GM12878 (cell line): ENCODE measurements around the gene PUSL1. TPM values are rescaled to one million over a fixed set of nuclear protein-coding genes. Genes with fewer than 3 reads are reported as not detected.

Source experiments
- CBX5 ChIP-seq: sonication (generic); IDR thresholded peaks from 2 replicates; pipeline ENCODE4 v1.6.1; 2016; ENCODE audit warnings: low read depth, moderate library complexity, mild to moderate bottlenecking, inconsistent platforms
- CEBPB ChIP-seq, 2 experiments: fragments of 150-350 bp in 1 of 2; IDR thresholded peaks; 2 replicates each; pipeline ENCODE4 v1.6.1; 2012 to 2014; ENCODE audit warnings: low read depth in 2 of 2, low read length in 2 of 2, borderline replicate concordance in 1 of 2, inconsistent platforms in 1 of 2
- CHD2 ChIP-seq: IDR thresholded peaks from 2 replicates; pipeline ENCODE4 v1.6.1; 2011; ENCODE audit warnings: low read depth, low read length, improper control_type of control experiment, borderline replicate concordance
- EGR1 ChIP-seq, 2 experiments: IDR thresholded peaks; 1 replicate in 1 of 2; 2 replicates in 1 of 2; pipeline ENCODE4 v1.6.1; 2011 to 2012; ENCODE audit warnings: low read depth in 2 of 2, low read length in 2 of 2, borderline replicate concordance in 1 of 2, mild to moderate bottlenecking in 1 of 2, moderate library complexity in 1 of 2
- ESRRA ChIP-seq: IDR thresholded peaks from 2 replicates; pipeline ENCODE4 v1.6.1; 2012; ENCODE audit warnings: mild to moderate bottlenecking, low read length, improper control_type of control experiment
- GABPA ChIP-seq: IDR thresholded peaks from 2 replicates; pipeline ENCODE4 v1.6.1; 2014; ENCODE audit warnings: antibody characterized with exemption, low read depth, mild to moderate bottlenecking, inconsistent platforms
- IKZF2 ChIP-seq, 2 experiments: fragments of 450-650 bp; IDR thresholded peaks; 2 replicates each; pipeline ENCODE4 v1.6.1; 2017; ENCODE audit warnings: mild to moderate bottlenecking in 2 of 2, moderate library complexity in 2 of 2
- KLF5 ChIP-seq: fragments of 450-650 bp; IDR thresholded peaks from 2 replicates; pipeline ENCODE4 v1.6.1; 2014; ENCODE audit warnings: mild to moderate bottlenecking; ENCODE audit not compliant: partially characterized antibody
- MYB ChIP-seq: fragments of 150-350 bp; IDR thresholded peaks from 2 replicates; pipeline ENCODE4 v1.6.1; 2014; ENCODE audit warnings: mild to moderate bottlenecking, low read depth, low read length, borderline replicate concordance
- NFYA ChIP-seq: IDR thresholded peaks from 2 replicates; pipeline ENCODE4 v1.6.1; 2011; ENCODE audit warnings: low read depth, mild to moderate bottlenecking, low read length, improper control_type of control experiment, borderline replicate concordance
- NKRF ChIP-seq: fragments of 450-650 bp; conservative IDR thresholded peaks from 2 replicates; pipeline ENCODE4 v1.6.1; 2017; ENCODE audit warnings: mild to moderate bottlenecking, moderate library complexity
- NR2C2 ChIP-seq: IDR thresholded peaks from 2 replicates; pipeline ENCODE4 v1.6.1; 2011; ENCODE audit warnings: borderline replicate concordance, low read depth; ENCODE audit not compliant: control insufficient read depth, insufficient read length
- NR2F1 ChIP-seq: fragments of 450-650 bp; conservative IDR thresholded peaks from 2 replicates; pipeline ENCODE4 v1.6.1; 2017; ENCODE audit warnings: mild to moderate bottlenecking
- NRF1 ChIP-seq: conservative IDR thresholded peaks from 2 replicates; pipeline ENCODE4 v1.6.1; 2011; ENCODE audit warnings: mild to moderate bottlenecking, low read depth, low read length, improper control_type of control experiment
- PBX3 ChIP-seq: IDR thresholded peaks from 2 replicates; pipeline ENCODE4 v1.6.1; 2011; ENCODE audit warnings: mild to moderate bottlenecking, low read depth, low read length, moderate library complexity; ENCODE audit not compliant: insufficient replicate concordance
- POU2F2 ChIP-seq: IDR thresholded peaks from 3 replicates; pipeline ENCODE4 v1.6.1; 2011; ENCODE audit warnings: low read depth, mild to moderate bottlenecking, low read length, borderline replicate concordance
- RCOR1 ChIP-seq: conservative IDR thresholded peaks from 2 replicates; pipeline ENCODE4 v1.6.1; 2012; ENCODE audit warnings: low read depth, low read length, improper control_type of control experiment
- RELA ChIP-seq: fragments of 450-650 bp; IDR thresholded peaks from 2 replicates; pipeline ENCODE4 v1.8.0; 2014; ENCODE audit warnings: borderline replicate concordance; ENCODE audit not compliant: partially characterized antibody
- SMAD1 ChIP-seq: fragments of 450-650 bp; IDR thresholded peaks from 2 replicates; pipeline ENCODE4 v1.6.1; 2018; ENCODE audit warnings: mild to moderate bottlenecking, low read depth; ENCODE audit not compliant: partially characterized antibody
- SMAD5 ChIP-seq: IDR thresholded peaks from 2 replicates; pipeline ENCODE4 v1.6.1; 2016; ENCODE audit warnings: antibody characterized with exemption, low read depth
- SMC3 ChIP-seq: IDR thresholded peaks from 2 replicates; pipeline ENCODE4 v1.6.1; 2011; ENCODE audit warnings: low read length, improper control_type of control experiment, borderline replicate concordance
- STAT3 ChIP-seq: IDR thresholded peaks from 2 replicates; pipeline ENCODE4 v1.6.1; 2011; ENCODE audit warnings: low read depth, low read length, improper control_type of control experiment
- SUZ12 ChIP-seq: fragments of 200-600 bp; sonication (generic); IDR thresholded peaks from one replicate; pipeline ENCODE4 v1.6.1; 2018; ENCODE audit warnings: antibody characterized with exemption, mild to moderate bottlenecking; ENCODE audit not compliant: unreplicated experiment
- TARDBP ChIP-seq: IDR thresholded peaks from 2 replicates; pipeline ENCODE4 v1.6.1; 2016; ENCODE audit warnings: borderline replicate concordance
- ZBED1 ChIP-seq: IDR thresholded peaks from 2 replicates; pipeline ENCODE4 v1.6.1; 2016; ENCODE audit warnings: borderline replicate concordance
- ZNF217 ChIP-seq: fragments of 450-650 bp; IDR thresholded peaks from 2 replicates; pipeline ENCODE4 v1.6.1; 2017; ENCODE audit warnings: antibody characterized with exemption, mild to moderate bottlenecking
- ZNF24 ChIP-seq: fragments of 450-650 bp; IDR thresholded peaks from 2 replicates; pipeline ENCODE4 v1.6.1; 2017; ENCODE audit warnings: antibody characterized with exemption, mild to moderate bottlenecking
- ZNF274 ChIP-seq: IDR thresholded peaks from one replicate; pipeline ENCODE4 v1.8.0; 2011; ENCODE audit not compliant: insufficient read length, insufficient read depth
- ZNF622 ChIP-seq: fragments of 450-650 bp; IDR thresholded peaks from 2 replicates; pipeline ENCODE4 v1.6.1; 2017; ENCODE audit warnings: mild to moderate bottlenecking, inconsistent platforms
- ZSCAN29 ChIP-seq: fragments of 450-650 bp; IDR thresholded peaks from 2 replicates; pipeline ENCODE4 v1.6.1; 2017; ENCODE audit warnings: mild to moderate bottlenecking, moderate library complexity
- polyA plus RNA-seq, 11 experiments: library from polyadenylated mRNA; depleted of rRNA in 4 of 11; unstranded in 6 of 11; stranded (reverse) in 5 of 11; fragments of >200 nt; fragmentation: Nextera tagmentation in 4 of 11; fragmentation: Illumina TruSeq in 1 of 11; extraction: Ambion mirVana in 4 of 11; extraction: Trizol in 1 of 11; gene quantifications; 1 replicate in 1 of 11; 2 replicates in 10 of 11; pipeline versions ENCODE4 v1.2.1 to v1.2.3, GENCODE V29; 2011 to 2016; ENCODE audit warnings: inconsistent platforms in 2 of 11, missing spikeins in 2 of 11, low read depth in 1 of 11
- total RNA-seq, 4 experiments: library from RNA; depleted of rRNA in 3 of 4; stranded (reverse); fragments of >200 nt in 3 of 4; fragmentation: Illumina TruSeq in 1 of 4; extraction: Trizol in 1 of 4; gene quantifications; 2 replicates each; pipeline versions ENCODE4 v1.2.1 to v1.2.3, GENCODE V29; 2013 to 2021

PUSL1 gene
- total and polyA plus RNA-seq, 10 of the 15 experiments (the other 5 are each of a cell fraction or from before 2014, with no cell fraction given), result 0.16 to 28.4 (median 15.1) TPM

GRCh38 chr1:1273512-1274298, 34.7 kb upstream of the PUSL1 start, which contains the start of gene UBE2J2 (continued):
- TF ChIP-seq RELA, result peak; percentile 53
- peak; percentile 84; the same call in 1 of the 2 replicates for TF ChIP-seq TARDBP
- no peak for TF ChIP-seq NR2C2
- peak; percentile 54; the same call in 1 of the 2 replicates for TF ChIP-seq ZNF24
- TF ChIP-seq ZNF217, result 0 out of 2 replicates have a peak, but pooled peaks have one; percentile 28
- peak; percentile 88 for TF ChIP-seq CHD2
- no peak; the same call in 1 of the 2 replicates for TF ChIP-seq SMC3
- TF ChIP-seq GABPA, result peak; percentile 90
- no peak for TF ChIP-seq ZNF622
- no peak for TF ChIP-seq STAT3
- TF ChIP-seq MYB, result no peak
- no peak for TF ChIP-seq SMAD1
- no peak for TF ChIP-seq NFYA
- TF ChIP-seq RCOR1, result no peak
- TF ChIP-seq ZSCAN29, result peak; percentile 48; the same call in 1 of the 2 replicates
- TF ChIP-seq NKRF, result peak; percentile 81
- TF ChIP-seq IKZF2 (IDR thresholded peaks at IDR 0.05), result no peak
- TF ChIP-seq ZNF274, result no peak
- TF ChIP-seq ESRRA, result no peak
- peak; percentile 33; the same call in 1 of the 2 replicates for TF ChIP-seq SMAD5
- peak; percentile 34; the same call in 1 of the 2 replicates for TF ChIP-seq NRF1
- peak; percentile 72; the same call in 2 of the 3 replicates for TF ChIP-seq POU2F2
- no peak for TF ChIP-seq CEBPB (IDR thresholded peaks at IDR 0.05; ENCODE audit: borderline replicate concordance in 1 of 2, low read depth in 2 of 2, low read length in 2 of 2)
- peak; percentile 33 for TF ChIP-seq KLF5
- TF ChIP-seq CBX5, result no peak
- TF ChIP-seq SUZ12, result no peak
- TF ChIP-seq NR2F1, result peak; percentile 55; the same call in 1 of the 2 replicates
- TF ChIP-seq PBX3, result no peak
- peak in 1 of 2 experiments; percentile 95; a peak in 2 of 3 replicates for TF ChIP-seq EGR1 (IDR thresholded peaks at IDR 0.05; ENCODE audit: borderline replicate concordance in 1 of 2, low read depth in 2 of 2, low read length in 2 of 2)
- no peak for TF ChIP-seq ZBED1
